Endothelial cell of umbilical vein (primary cell): ENCODE measurements around the gene CTIF. TPM values are rescaled to one million over a fixed set of nuclear protein-coding genes. Genes with fewer than 3 reads are reported as not detected.

Experiments used
- BruUV-seq: library from RNA; stranded (reverse); fragments of 400-500 nt; replicated peaks from 2 replicates; lab custom pipeline; 2021; lab: Mats Ljungman, UMichigan
- CTCF ChIA-PET: fragments of 300-600, 350-600 bp; sonication (Branson Sonifier 250); formaldehyde crosslinking; loops from one replicate; lab custom pipeline; 2021; ENCODE audit warnings: antibody characterized with exemption, inconsistent platforms; lab: Charles Lee
- POLR2A ChIA-PET: fragments of 300-600, 350-600 bp; sonication (Branson Sonifier 250); formaldehyde crosslinking; loops from one replicate; lab custom pipeline; 2021; ENCODE audit warnings: antibody characterized with exemption, inconsistent platforms; lab: Charles Lee
- DNase-seq: peaks from one replicate; pipeline ENCODE4 v3.0.0-alpha.2; 2011; ENCODE audit warnings: low read depth, low spot score
- FAIRE-seq: peaks from 2 replicates; lab custom pipeline; 2011; peaks lifted over from hg19 to GRCh38; lab: Jason Lieb, UNC
- H2AFZ ChIP-seq: 2 replicates; pipeline ENCODE4 v1.6.0; 2012; ENCODE audit warnings: low read depth, low read length, control low read depth, inconsistent platforms
- H3K27ac ChIP-seq: 2 replicates; pipeline ENCODE4 v1.5.1; 2011; ENCODE audit warnings: low read depth, mild to moderate bottlenecking, control low read depth, low read length, moderate library complexity; ENCODE audit not compliant: insufficient read depth
- H3K27me3 ChIP-seq, 2 experiments: 2 replicates each; pipeline versions ENCODE4 v1.6.0 to v1.6.1; 2011; ENCODE audit warnings: low read length in 2 of 2, mixed read lengths in 1 of 2; ENCODE audit not compliant: control insufficient read depth in 2 of 2, insufficient read depth in 2 of 2
- H3K36me3 ChIP-seq, 2 experiments: 2 replicates in 1 of 2; 3 replicates in 1 of 2; pipeline ENCODE4 v1.5.1; 2011; ENCODE audit warnings: low read length in 2 of 2, mild to moderate bottlenecking in 1 of 2, moderate library complexity in 1 of 2; ENCODE audit not compliant: control insufficient read depth in 2 of 2, insufficient read depth in 2 of 2; ENCODE audit errors: extremely low read depth in 1 of 2
- H3K4me1 ChIP-seq: 3 replicates; pipeline ENCODE4 v1.5.1; 2011; ENCODE audit warnings: mild to moderate bottlenecking, low read length; ENCODE audit not compliant: control insufficient read depth, insufficient read depth; ENCODE audit errors: extremely low read depth
- H3K4me2 ChIP-seq: 2 replicates; pipeline ENCODE4 v1.6.1; 2011; ENCODE audit warnings: low read length, control low read depth, mixed read lengths; ENCODE audit not compliant: insufficient read depth
- H3K4me3 ChIP-seq, 3 experiments: fragments of 200-600 bp in 1 of 3; sonication (generic), shearing (Covaris generic) in 1 of 3; replicated peaks in 1 of 3; 2 replicates each; pipeline ENCODE4 v1.5.1; 2011 to 2016; ENCODE audit warnings: control low read depth in 3 of 3, low read length in 3 of 3, mild to moderate bottlenecking in 2 of 3, inconsistent platforms in 1 of 3, low read depth in 1 of 3, moderate library complexity in 1 of 3; ENCODE audit not compliant: insufficient read depth in 1 of 3
- H3K79me2 ChIP-seq: 2 replicates; pipeline ENCODE4 v1.6.0; 2012; ENCODE audit warnings: low read length, inconsistent platforms; ENCODE audit not compliant: control insufficient read depth, insufficient read depth
- H3K9ac ChIP-seq: replicated peaks from 2 replicates; pipeline ENCODE3; 2011; ENCODE audit warnings: low read length, control low read depth; ENCODE audit not compliant: insufficient read depth; ENCODE audit errors: extremely low read depth
- H3K9me1 ChIP-seq: replicated peaks from 3 replicates; pipeline ENCODE4 v1.6.0; 2011; ENCODE audit warnings: mild to moderate bottlenecking, low read length; ENCODE audit not compliant: control insufficient read depth, insufficient read depth; ENCODE audit errors: extremely low read depth
- H3K9me3 ChIP-seq: replicated peaks from 2 replicates; pipeline ENCODE4 v1.5.1; 2012; ENCODE audit warnings: low read length, inconsistent platforms; ENCODE audit not compliant: control insufficient read depth, insufficient read depth
- H4K20me1 ChIP-seq: replicated peaks from 2 replicates; pipeline ENCODE3; 2011; ENCODE audit warnings: mild to moderate bottlenecking, low read length; ENCODE audit not compliant: control insufficient read depth, insufficient read depth; ENCODE audit errors: extremely low read depth
- CTCF ChIP-seq, 2 donors: IDR thresholded peaks; 1 replicate in 1 of 2; 2 replicates in 1 of 2; pipeline ENCODE4 v1.5.1; 2011; ENCODE audit warnings: low read length in 2 of 2, mild to moderate bottlenecking in 2 of 2, moderate library complexity in 2 of 2, control low read depth in 1 of 2, inconsistent platforms in 1 of 2, low read depth in 1 of 2; ENCODE audit not compliant: insufficient read depth in 1 of 2; ENCODE audit errors: extremely low read depth in 1 of 2
- EZH2 ChIP-seq: IDR thresholded peaks from 2 replicates; pipeline ENCODE4 v1.6.1; 2012; ENCODE audit warnings: borderline replicate concordance, low read depth, mild to moderate bottlenecking, moderate library complexity, low read length, inconsistent platforms; ENCODE audit not compliant: severe bottlenecking
- FOS ChIP-seq: IDR thresholded peaks from 2 replicates; pipeline ENCODE4 v1.6.1; 2011; ENCODE audit warnings: mild to moderate bottlenecking, low read length, moderate library complexity, borderline replicate concordance; ENCODE audit not compliant: insufficient read depth
- GATA2 ChIP-seq: IDR thresholded peaks from 2 replicates; pipeline ENCODE4 v1.7.0; 2011; ENCODE audit warnings: low read depth, mild to moderate bottlenecking, moderate library complexity, mixed read lengths, low read length; ENCODE audit not compliant: insufficient read length, insufficient read depth
- MYC ChIP-seq: IDR thresholded peaks from one replicate; pipeline ENCODE4 v1.6.1; 2011; ENCODE audit warnings: mild to moderate bottlenecking, low read depth, low read length
- POLR2AphosphoS5 ChIP-seq: IDR thresholded peaks from 2 replicates; pipeline ENCODE4 v1.6.1; 2012; ENCODE audit warnings: low read depth, mild to moderate bottlenecking, control low read depth, low read length, moderate library complexity; ENCODE audit not compliant: insufficient read depth
- dilution Hi-C: fragments of 300-500 bp; cut with MboI; formaldehyde crosslinking; loops from one replicate; pipeline ENCODE4 v1.15.0; 2019; ENCODE audit warnings: low sequenced_read_pairs; ENCODE audit not compliant: extremely low pct_ligation_motif_present
- intact Hi-C: fragments of 100-400 bp; cut with micrococcal nuclease; formaldehyde crosslinking; loops from one replicate; pipeline ENCODE4 v1.10.0; 2022
- polyA plus RNA-seq, 4 experiments: library from polyadenylated mRNA; depleted of rRNA in 3 of 4; stranded (reverse) in 3 of 4; unstranded in 1 of 4; fragments of >200 nt; gene quantifications; 2 replicates each; pipeline versions ENCODE4 v1.2.1 to v1.2.3, GENCODE V29; 2011 to 2012; ENCODE audit warnings: missing spikeins in 1 of 4
- total RNA-seq: library from RNA; stranded (reverse); gene quantifications from 2 replicates; pipeline ENCODE4 v1.2.3, GENCODE V29; 2021
- TF ChIP-seq, protein P1 (sequence below): IDR thresholded peaks from 2 replicates; pipeline ENCODE4 v1.6.1; 2011; ENCODE audit not compliant: insufficient read depth, insufficient read length

CTIF gene
- total and polyA plus RNA-seq, 2 donors (not counting 3 experiments of a cell fraction or from before 2014, with no cell fraction given): 20.9 to 57.7 TPM

DNA sequence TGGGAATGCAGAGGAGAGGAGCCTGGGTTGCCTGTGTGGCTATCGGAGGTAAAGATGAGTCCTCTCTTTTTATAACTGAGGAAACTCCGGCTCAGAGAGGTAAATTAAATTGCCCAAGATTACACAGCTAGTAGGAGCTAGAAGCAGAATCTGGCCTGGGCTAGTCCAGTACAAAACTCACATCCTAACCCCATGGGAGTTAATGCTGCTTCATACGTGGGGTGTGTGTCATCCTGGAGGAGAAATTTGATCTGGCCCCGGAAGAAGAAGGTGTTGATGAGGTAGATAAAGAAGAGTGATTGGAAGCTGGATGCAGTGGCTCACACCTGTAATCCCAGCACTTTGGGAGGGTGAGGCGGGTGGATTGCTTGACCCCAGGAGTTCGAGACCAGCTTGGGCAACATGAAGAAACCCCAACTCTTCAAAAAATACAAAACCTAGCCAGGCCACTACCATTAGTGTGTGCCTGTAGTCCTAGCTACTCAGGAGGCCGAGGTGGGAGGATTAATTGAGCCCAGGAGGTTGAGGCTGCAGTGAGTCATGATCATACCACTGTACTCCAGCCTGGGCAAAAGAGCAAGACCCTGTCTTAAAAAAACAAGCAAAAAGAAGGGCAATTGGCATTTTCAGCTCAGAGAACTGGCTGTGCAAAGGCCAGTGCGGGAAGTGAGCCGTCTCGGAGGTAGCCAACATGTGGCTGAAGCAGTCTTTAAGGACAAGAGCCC is 33.7 kb downstream of the CTIF start:
- Histone ChIP-seq H4K20me1 (no peaks in the 10 kb centered on the region), H2AFZ (no peak overlapping the region), H3K4me1 (no peaks in the 10 kb centered on the region), H3K27ac (no peak overlapping the region), H3K4me3 (no peak overlapping the region), H3K9me3 (no peaks in the 10 kb centered on the region), H3K27me3 (no peaks in the 10 kb centered on the region), H3K9ac (no peak overlapping the region), H3K36me3 (peaks cover 0 to 6% of the 10 kb centered on the region in 2 experiments), H3K4me2 (no peak overlapping the region), H3K9me1 (no peaks in the 10 kb centered on the region), H3K79me2 (peaks cover 5% of the 10 kb centered on the region)
- FAIRE-seq (no peak), DNase-seq (no peak)
- intact Hi-C loops (no loop called here), dilution Hi-C loops (no loop called here)
- no TSS peak for BruUV-seq
- ChIA-PET POLR2A (no interaction called here), CTCF (interaction anchor here (0.5 to 1.1 kb wide), 2 partner anchors 15 to 27 kb away, joined by 3 to 4 read pairs; no protein-coding TSS in a partner anchor)
- no peak for TF ChIP-seq MYC
- TF ChIP-seq, protein P1, sequence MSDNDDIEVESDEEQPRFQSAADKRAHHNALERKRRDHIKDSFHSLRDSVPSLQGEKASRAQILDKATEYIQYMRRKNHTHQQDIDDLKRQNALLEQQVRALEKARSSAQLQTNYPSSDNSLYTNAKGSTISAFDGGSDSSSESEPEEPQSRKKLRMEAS: no peak
- TF ChIP-seq POLR2AphosphoS5: no peak
- TF ChIP-seq GATA2: no peak
- no peak for TF ChIP-seq FOS
- TF ChIP-seq EZH2: no peak
- no peak for TF ChIP-seq CTCF (IDR thresholded peaks at IDR 0.05; ENCODE audit: extremely low read depth in 1 of 2, insufficient read depth in 1 of 2, low read depth in 1 of 2, low read length in 2 of 2)
